ENCODE measurements around the gene DOCK7.

Gene DOCK7

DNA sequence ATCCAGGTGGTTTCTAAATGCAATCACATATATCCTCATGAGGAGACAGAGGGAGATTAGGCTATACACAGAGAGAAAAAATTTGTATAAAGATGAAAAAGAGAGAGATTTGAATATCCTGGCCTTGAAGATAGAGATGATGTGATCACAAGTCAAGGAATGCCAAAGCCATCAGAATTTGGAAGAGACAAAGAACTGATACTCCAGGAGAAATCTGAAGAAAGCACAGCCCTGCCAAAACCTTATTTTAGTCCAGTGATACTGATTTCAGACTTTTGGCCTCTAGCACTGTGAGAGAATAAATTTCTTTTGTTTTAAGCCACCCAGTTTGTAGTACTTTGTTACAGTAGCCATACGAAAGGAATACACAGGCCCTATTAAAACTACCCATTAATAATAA is 33.4 kb downstream of the DOCK7 start:
- Histone ChIP-seq H2BK120ac (ENCODE audit: insufficient read depth, low read length, poor library complexity) (no peak overlapping the region), H2BK5ac (ENCODE audit: low read depth, low read length, poor library complexity) (no peak overlapping the region), H3K4ac (ENCODE audit: low read depth, low read length) (no peak overlapping the region), H3K79me1 (ENCODE audit: low read length) (no peaks in the 10 kb centered on the region), H3K14ac (ENCODE audit: low read length) (no peak overlapping the region), H3K36me3 (ENCODE audit: control insufficient read depth in 1 of 2, insufficient read depth in 2 of 2, low read length in 2 of 2) (peaks cover 0 to 4% of the 10 kb centered on the region in 2 experiments), H3K79me2 (ENCODE audit: control insufficient read depth, insufficient read depth, low read length, poor library complexity) (no peaks in the 10 kb centered on the region), H3K27me3 (ENCODE audit: insufficient read depth, low read length) (no peaks in the 10 kb centered on the region), H2BK12ac (ENCODE audit: low read length) (no peak overlapping the region), H3K9me3 (ENCODE audit: insufficient read depth, low read depth, low read length) (no peaks in the 10 kb centered on the region), H3K27ac (ENCODE audit: low read depth, low read length) (no peak overlapping the region), H3K9ac (ENCODE audit: low read length) (no peak overlapping the region), H3K4me1 (ENCODE audit: control insufficient read depth in 1 of 2, insufficient read depth in 2 of 2, low read length in 2 of 2) (no peaks in the 10 kb centered on the region), H4K91ac (ENCODE audit: low read depth, low read length) (no peak overlapping the region), H3K4me2 (ENCODE audit: low read length) (no peak overlapping the region), H2AFZ (ENCODE audit: insufficient read depth, low read length, poor library complexity) (no peak overlapping the region), H2AK5ac (ENCODE audit: low read length) (no peak overlapping the region), H4K8ac (ENCODE audit: low read depth, low read length) (no peak overlapping the region), H3K18ac (ENCODE audit: low read length) (no peak overlapping the region), H3K23ac (ENCODE audit: low read length) (no peak overlapping the region), H3K4me3 (ENCODE audit: low read depth, low read length) (no peak overlapping the region), H4K12ac (ENCODE audit: low read depth, low read length) (no peak overlapping the region)
- no CpG with 5 or more reads among the region's 1 CpG for WGBS (ENCODE audit: extremely low coverage, insufficient coverage, insufficient read length)
- no peak for DNase-seq

DNA sequence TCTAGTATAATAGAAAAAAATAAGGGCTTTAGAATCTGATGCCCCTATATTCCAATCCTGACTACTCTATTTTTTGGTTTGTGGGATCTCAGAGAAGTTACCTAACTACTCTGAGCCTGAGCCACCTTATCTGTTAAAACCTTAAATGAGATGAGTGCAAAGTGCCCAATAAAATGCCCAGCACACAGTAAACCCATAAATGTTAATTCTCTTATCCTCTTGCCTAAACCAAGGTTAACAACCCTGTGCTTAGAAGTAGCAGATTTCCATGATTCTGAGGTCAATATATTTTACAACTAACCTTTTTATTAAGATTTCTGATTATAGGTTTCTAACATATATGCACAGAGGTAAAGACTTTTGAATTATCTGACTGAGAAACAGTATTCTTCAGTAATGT is 35.8 kb downstream of the DOCK7 start:
- Histone ChIP-seq H3K9me3 (ENCODE audit: insufficient read depth, low read depth, low read length) (no peaks in the 10 kb centered on the region), H3K79me2 (ENCODE audit: control insufficient read depth, insufficient read depth, low read length, poor library complexity) (no peaks in the 10 kb centered on the region), H3K4me2 (ENCODE audit: low read length) (no peak overlapping the region)

DNA sequence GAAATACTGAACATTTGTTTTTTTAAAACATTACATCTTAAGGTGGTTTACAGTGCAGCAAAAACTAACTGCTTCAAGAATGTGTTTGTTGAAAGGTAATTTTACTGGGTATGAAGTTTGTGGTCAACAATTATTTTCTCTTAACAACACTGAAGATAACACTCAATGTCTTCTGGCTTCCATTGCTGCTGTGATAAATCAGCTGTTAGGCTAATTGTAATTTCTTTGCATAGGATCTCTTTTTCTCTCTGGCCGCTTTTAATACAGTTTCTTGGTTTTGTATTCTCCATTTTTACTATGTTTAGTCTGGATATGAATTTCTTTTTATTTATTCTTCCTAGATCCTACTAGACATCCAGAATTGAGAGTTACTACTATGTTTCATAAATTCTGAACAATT is 44.9 kb downstream of the DOCK7 start:
- no peaks in the 10 kb centered on the region for H3K4me1 ChIP-seq (ENCODE audit: control insufficient read depth in 1 of 2, insufficient read depth in 2 of 2, low read length in 2 of 2)
- no peak overlapping the region for H2AFZ ChIP-seq (ENCODE audit: insufficient read depth, low read length, poor library complexity)

More for the DNA sequence above, 35.8 kb downstream of the DOCK7 start:
- no peak overlapping the region for H4K91ac ChIP-seq (ENCODE audit: low read depth, low read length)
- H3K4ac ChIP-seq (ENCODE audit: low read depth, low read length): no peak overlapping the region
- H3K14ac ChIP-seq (ENCODE audit: low read length): no peak overlapping the region
- H3K23ac ChIP-seq (ENCODE audit: low read length): no peak overlapping the region
- no peak overlapping the region for H3K27ac ChIP-seq (ENCODE audit: low read depth, low read length)
- H3K4me1 ChIP-seq (ENCODE audit: control insufficient read depth in 1 of 2, insufficient read depth in 2 of 2, low read length in 2 of 2): no peaks in the 10 kb centered on the region
- H3K9ac ChIP-seq (ENCODE audit: low read length): no peak overlapping the region
- H2AK5ac ChIP-seq (ENCODE audit: low read length): no peak overlapping the region
- no peak overlapping the region for H4K12ac ChIP-seq (ENCODE audit: low read depth, low read length)
- H3K27me3 ChIP-seq (ENCODE audit: insufficient read depth, low read length): no peaks in the 10 kb centered on the region
- H3K18ac ChIP-seq (ENCODE audit: low read length): no peak overlapping the region
- H2BK5ac ChIP-seq (ENCODE audit: low read depth, low read length, poor library complexity): no peak overlapping the region
- H4K8ac ChIP-seq (ENCODE audit: low read depth, low read length): no peak overlapping the region
- H3K36me3 ChIP-seq (ENCODE audit: control insufficient read depth in 1 of 2, insufficient read depth in 2 of 2, low read length in 2 of 2): peaks cover 0 to 1% of the 10 kb centered on the region in 2 experiments
- no peaks in the 10 kb centered on the region for H3K79me1 ChIP-seq (ENCODE audit: low read length)
- no peak overlapping the region for H2AFZ ChIP-seq (ENCODE audit: insufficient read depth, low read length, poor library complexity)
- no peak overlapping the region for H3K4me3 ChIP-seq (ENCODE audit: low read depth, low read length)
- no peak for DNase-seq
- no peak overlapping the region for H2BK12ac ChIP-seq (ENCODE audit: low read length)
- H2BK120ac ChIP-seq (ENCODE audit: insufficient read depth, low read length, poor library complexity): no peak overlapping the region

DNA sequence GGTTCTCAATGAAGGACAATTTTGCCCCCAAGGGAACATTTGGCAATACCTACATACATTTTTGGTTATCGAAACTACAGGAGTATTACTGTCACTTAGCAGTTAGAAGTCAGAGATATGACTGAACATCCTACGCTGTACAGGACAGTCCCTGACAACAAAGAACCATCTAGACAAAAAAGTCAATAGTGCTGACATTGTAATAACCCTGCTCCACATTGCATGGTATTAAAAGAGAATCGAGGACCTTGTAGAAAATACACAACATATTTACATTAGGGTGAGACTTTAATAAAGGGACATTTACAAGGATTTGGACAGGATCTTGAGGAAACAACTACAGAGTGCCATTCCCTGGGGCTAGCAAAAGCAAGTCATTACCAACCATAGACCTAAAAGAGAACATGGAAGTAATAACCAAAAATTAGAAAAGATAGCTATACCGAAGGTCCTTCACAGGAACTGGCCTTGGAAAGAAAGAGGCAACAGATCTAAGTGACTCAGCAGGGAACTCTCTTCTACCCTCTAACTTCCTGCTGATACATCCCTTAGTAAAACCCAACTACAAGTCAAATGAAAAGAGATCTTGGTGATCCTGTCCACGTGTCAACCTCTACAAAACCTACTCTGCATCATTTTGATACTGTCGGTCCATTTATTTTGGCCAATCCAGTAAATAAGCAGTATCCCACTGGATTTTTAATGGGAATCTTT is 50.6 kb downstream of the DOCK7 start:
- peaks cover 8 to 10% of the 10 kb centered on the region in 2 experiments for H3K36me3 ChIP-seq (ENCODE audit: control insufficient read depth in 1 of 2, insufficient read depth in 2 of 2, low read length in 2 of 2)
- H3K27ac ChIP-seq (ENCODE audit: low read depth, low read length): no peak overlapping the region
- H3K14ac ChIP-seq (ENCODE audit: low read length): no peak overlapping the region
- H3K23ac ChIP-seq (ENCODE audit: low read length): no peak overlapping the region
- no peak overlapping the region for H3K4me2 ChIP-seq (ENCODE audit: low read length)
- H3K27me3 ChIP-seq (ENCODE audit: insufficient read depth, low read length): no peaks in the 10 kb centered on the region
- H3K4me3 ChIP-seq (ENCODE audit: low read depth, low read length): no peak overlapping the region
- H4K8ac ChIP-seq (ENCODE audit: low read depth, low read length): no peak overlapping the region
- H3K79me1 ChIP-seq (ENCODE audit: low read length): no peaks in the 10 kb centered on the region
- no peak overlapping the region for H2AFZ ChIP-seq (ENCODE audit: insufficient read depth, low read length, poor library complexity)
- no peaks in the 10 kb centered on the region for H3K9me3 ChIP-seq (ENCODE audit: insufficient read depth, low read depth, low read length)
- no peak overlapping the region for H2AK5ac ChIP-seq (ENCODE audit: low read length)
- H3K4ac ChIP-seq (ENCODE audit: low read depth, low read length): no peak overlapping the region
- DNase-seq: no peak
- whole genome bisulfite sequencing (ENCODE audit: extremely low coverage, insufficient coverage, insufficient read length): no CpG with 5 or more reads among the region's 6 CpGs
- no peak overlapping the region for H3K18ac ChIP-seq (ENCODE audit: low read length)
- H3K79me2 ChIP-seq (ENCODE audit: control insufficient read depth, insufficient read depth, low read length, poor library complexity): no peaks in the 10 kb centered on the region
- no peak overlapping the region for H4K91ac ChIP-seq (ENCODE audit: low read depth, low read length)
- H2BK120ac ChIP-seq (ENCODE audit: insufficient read depth, low read length, poor library complexity): no peak overlapping the region
- no peaks in the 10 kb centered on the region for H3K4me1 ChIP-seq (ENCODE audit: control insufficient read depth in 1 of 2, insufficient read depth in 2 of 2, low read length in 2 of 2)
- H2BK12ac ChIP-seq (ENCODE audit: low read length): no peak overlapping the region
- no peak overlapping the region for H4K12ac ChIP-seq (ENCODE audit: low read depth, low read length)
- no peak overlapping the region for H2BK5ac ChIP-seq (ENCODE audit: low read depth, low read length, poor library complexity)
- H3K9ac ChIP-seq (ENCODE audit: low read length): no peak overlapping the region

More for the DNA sequence above, 44.9 kb downstream of the DOCK7 start:
- no peak for DNase-seq
- no peaks in the 10 kb centered on the region for H3K27me3 ChIP-seq (ENCODE audit: insufficient read depth, low read length)
- no peak overlapping the region for H3K27ac ChIP-seq (ENCODE audit: low read depth, low read length)
- H3K14ac ChIP-seq (ENCODE audit: low read length): no peak overlapping the region
- H4K8ac ChIP-seq (ENCODE audit: low read depth, low read length): no peak overlapping the region
- H3K9ac ChIP-seq (ENCODE audit: low read length): no peak overlapping the region
- H4K12ac ChIP-seq (ENCODE audit: low read depth, low read length): no peak overlapping the region
- H3K79me2 ChIP-seq (ENCODE audit: control insufficient read depth, insufficient read depth, low read length, poor library complexity): no peaks in the 10 kb centered on the region
- no peak overlapping the region for H3K4me3 ChIP-seq (ENCODE audit: low read depth, low read length)
- no peak overlapping the region for H3K4me2 ChIP-seq (ENCODE audit: low read length)
- H3K36me3 ChIP-seq (ENCODE audit: control insufficient read depth in 1 of 2, insufficient read depth in 2 of 2, low read length in 2 of 2): peaks cover 5 to 10% of the 10 kb centered on the region in 2 experiments
- no peak overlapping the region for H3K4ac ChIP-seq (ENCODE audit: low read depth, low read length)
- H4K91ac ChIP-seq (ENCODE audit: low read depth, low read length): no peak overlapping the region
- no peaks in the 10 kb centered on the region for H3K9me3 ChIP-seq (ENCODE audit: insufficient read depth, low read depth, low read length)
- H2BK5ac ChIP-seq (ENCODE audit: low read depth, low read length, poor library complexity): no peak overlapping the region
- no peak overlapping the region for H2AK5ac ChIP-seq (ENCODE audit: low read length)
- WGBS (ENCODE audit: extremely low coverage, insufficient coverage, insufficient read length): no CpG with 5 or more reads among the region's 1 CpG
- no peak overlapping the region for H2BK120ac ChIP-seq (ENCODE audit: insufficient read depth, low read length, poor library complexity)
- H3K79me1 ChIP-seq (ENCODE audit: low read length): no peaks in the 10 kb centered on the region
- H3K23ac ChIP-seq (ENCODE audit: low read length): no peak overlapping the region
- no peak overlapping the region for H2BK12ac ChIP-seq (ENCODE audit: low read length)
- H3K18ac ChIP-seq (ENCODE audit: low read length): no peak overlapping the region
